RKO (cell line): Measurements from ENCODE around the gene MRPL28.
"Not testable (repeated sequence)": the region's sequence is repeated elsewhere in the genome, so short reads cannot be mapped to it uniquely, and the experiment has no call there.

Source experiments
- DNase-seq: peaks from one replicate; pipeline ENCODE4 v3.0.0-alpha.2; 2016; ENCODE audit warnings: low spot score

MRPL28 gene

GRCh38 chr16:389352-389751 is 19.0 kb upstream of the MRPL28 start:
- DNase-seq = no peak

- not testable (repeated sequence) for DNase-seq
These were observed 17.7 kb upstream of the MRPL28 start for GRCh38 chr16:387761-388666.

- no peak for DNase-seq
These were observed 16.4 kb upstream of the MRPL28 start for GRCh38 chr16:386641-387156.

GRCh38 chr16:383326-384051 is 13.2 kb upstream of the MRPL28 start:
- no peak for DNase-seq

GRCh38 chr16:381789-382717 is 11.7 kb upstream of the MRPL28 start, which contains the start of gene PGAP6:
Gene PGAP6 (minus strand): TSS chr16:381978. CDS start chr16:381821, 157 bp downstream.
- peak; percentile 62 for DNase-seq

- DNase-seq = peak; percentile 41
These were observed 10.9 kb upstream of the MRPL28 start for GRCh38 chr16:381012-381788.

GRCh38 chr16:380762-381011 is 10.3 kb upstream of the MRPL28 start:
- no peak for DNase-seq

- DNase-seq = no peak
These were observed 9.8 kb upstream of the MRPL28 start for GRCh38 chr16:379961-380761.

- DNase-seq = no peak
These were observed 9.0 kb upstream of the MRPL28 start for GRCh38 chr16:379183-379960.

GRCh38 chr16:378821-379182 is 8.5 kb upstream of the MRPL28 start:
- DNase-seq = no peak

GRCh38 chr16:378113-378820 is 7.9 kb upstream of the MRPL28 start:
- not testable (repeated sequence) for DNase-seq

GRCh38 chr16:377419-377951 is 7.1 kb upstream of the MRPL28 start:
- DNase-seq = no peak

GRCh38 chr16:376817-377418 is 6.6 kb upstream of the MRPL28 start:
- DNase-seq = no peak

GRCh38 chr16:375927-376816 is 5.8 kb upstream of the MRPL28 start:
- no peak for DNase-seq

GRCh38 chr16:375212-375611 is 4.9 kb upstream of the MRPL28 start:
- no peak for DNase-seq

GRCh38 chr16:374616-374926 is 4.2 kb upstream of the MRPL28 start:
- DNase-seq = no peak

GRCh38 chr16:373848-374615 is 3.7 kb upstream of the MRPL28 start:
- no peak for DNase-seq
